Renal pelvis (tissue), 4 donors: ENCODE results near the gene FUT8. TPM values are rescaled to one million over a fixed set of nuclear protein-coding genes. Genes with fewer than 3 reads are reported as not detected.
"Not testable (repeated sequence)": the region's sequence is repeated elsewhere in the genome, so short reads cannot be mapped to it uniquely, and the experiment has no call there.

Source experiments
- DNase-seq: peaks from one replicate; pipeline ENCODE4 v3.0.0-alpha.2; 2013
- polyA plus RNA-seq, 3 donors: library from polyadenylated mRNA; unstranded; fragments of 120-200 nt; gene quantifications; one replicate each; pipeline ENCODE4 v1.2.1, GENCODE V29; 2013; ENCODE audit not compliant: insufficient read length in 3 of 3

Gene FUT8
- polyA plus RNA-seq, 3 donors, result 16.6 to 17.9 (median 17.0) TPM

GRCh38 chr14:65606460-65606859 is 193.9 kb downstream of the FUT8 start:
- DNase-seq, result no peak

- DNase-seq, result no peak
Observed at GRCh38 chr14:65613131-65613650, 200.7 kb downstream of the FUT8 start.

- DNase-seq, result no peak
Observed at GRCh38 chr14:65618996-65619395, 206.5 kb downstream of the FUT8 start.

GRCh38 chr14:65620195-65620594 is 207.7 kb downstream of the FUT8 start:
- no peak for DNase-seq

GRCh38 chr14:65622703-65623102 is 210.2 kb downstream of the FUT8 start:
- DNase-seq, result no peak

GRCh38 chr14:65623759-65624158 is 211.2 kb downstream of the FUT8 start:
- DNase-seq, result no peak

GRCh38 chr14:65627315-65627714 is 214.8 kb downstream of the FUT8 start:
- DNase-seq, result no peak

GRCh38 chr14:65628664-65629063 is 216.1 kb downstream of the FUT8 start:
- DNase-seq, result no peak

- DNase-seq, result no peak
Observed at GRCh38 chr14:65631040-65631439, 218.5 kb downstream of the FUT8 start.

- no peak for DNase-seq
Observed at GRCh38 chr14:65632487-65632886, 220.0 kb downstream of the FUT8 start.

GRCh38 chr14:65633666-65634065 is 221.1 kb downstream of the FUT8 start:
- DNase-seq, result not testable (repeated sequence)

GRCh38 chr14:65637780-65638179 is 225.2 kb downstream of the FUT8 start:
- no peak for DNase-seq

- no peak for DNase-seq
Observed at GRCh38 chr14:65639216-65639615, 226.7 kb downstream of the FUT8 start.

GRCh38 chr14:65650826-65651225 is 238.3 kb downstream of the FUT8 start:
- no peak for DNase-seq

- no peak for DNase-seq
Observed at GRCh38 chr14:65656554-65656953, 244.0 kb downstream of the FUT8 start.

GRCh38 chr14:65658202-65658601 is 245.7 kb downstream of the FUT8 start:
- no peak for DNase-seq

GRCh38 chr14:65661865-65662264 is 249.3 kb downstream of the FUT8 start:
- DNase-seq, result no peak

- DNase-seq, result no peak
Observed at GRCh38 chr14:65664436-65664835, 251.9 kb downstream of the FUT8 start.

GRCh38 chr14:65676361-65677014 is 264.0 kb downstream of the FUT8 start:
- DNase-seq, result no peak

- no peak for DNase-seq
Observed at GRCh38 chr14:65685572-65685971, 273.0 kb downstream of the FUT8 start.

- no peak for DNase-seq
Observed at GRCh38 chr14:65686761-65687160, 274.2 kb downstream of the FUT8 start.

GRCh38 chr14:65689070-65689469 is 276.5 kb downstream of the FUT8 start:
- no peak for DNase-seq

- not testable (repeated sequence) for DNase-seq
Observed at GRCh38 chr14:65692566-65692965, 280.0 kb downstream of the FUT8 start.

- DNase-seq, result no peak
Observed at GRCh38 chr14:65696801-65697200, 284.3 kb downstream of the FUT8 start.
